Measurements from ENCODE around the gene JAKMIP3.

- TF ChIP-seq, protein P1, sequence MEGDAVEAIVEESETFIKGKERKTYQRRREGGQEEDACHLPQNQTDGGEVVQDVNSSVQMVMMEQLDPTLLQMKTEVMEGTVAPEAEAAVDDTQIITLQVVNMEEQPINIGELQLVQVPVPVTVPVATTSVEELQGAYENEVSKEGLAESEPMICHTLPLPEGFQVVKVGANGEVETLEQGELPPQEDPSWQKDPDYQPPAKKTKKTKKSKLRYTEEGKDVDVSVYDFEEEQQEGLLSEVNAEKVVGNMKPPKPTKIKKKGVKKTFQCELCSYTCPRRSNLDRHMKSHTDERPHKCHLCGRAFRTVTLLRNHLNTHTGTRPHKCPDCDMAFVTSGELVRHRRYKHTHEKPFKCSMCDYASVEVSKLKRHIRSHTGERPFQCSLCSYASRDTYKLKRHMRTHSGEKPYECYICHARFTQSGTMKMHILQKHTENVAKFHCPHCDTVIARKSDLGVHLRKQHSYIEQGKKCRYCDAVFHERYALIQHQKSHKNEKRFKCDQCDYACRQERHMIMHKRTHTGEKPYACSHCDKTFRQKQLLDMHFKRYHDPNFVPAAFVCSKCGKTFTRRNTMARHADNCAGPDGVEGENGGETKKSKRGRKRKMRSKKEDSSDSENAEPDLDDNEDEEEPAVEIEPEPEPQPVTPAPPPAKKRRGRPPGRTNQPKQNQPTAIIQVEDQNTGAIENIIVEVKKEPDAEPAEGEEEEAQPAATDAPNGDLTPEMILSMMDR (IDR thresholded peaks at IDR 0.05 in 4 of 5, conservative IDR thresholded peaks at IDR 0.05 in 1 of 5) = no peak
- no peak for TF ChIP-seq POLR2A (IDR thresholded peaks at IDR 0.05)
These were observed 45.5 kb downstream of the JAKMIP3 start for GRCh38 chr10:132111121-132111731.
